CD4-positive, CD25-positive, alpha-beta regulatory T cell (primary cell): ENCODE data around the gene GTF2I. TPM values are rescaled to one million over a fixed set of nuclear protein-coding genes. Genes with fewer than 3 reads are reported as not detected.
"Not testable (repeated sequence)": the region's sequence is repeated elsewhere in the genome, so short reads cannot be mapped to it uniquely, and the experiment has no call there.

Experiments used
- ATAC-seq, 2 donors: fragments of 150-1000 bp; cut with Tn5 transposase; one replicate each; pipeline ENCODE4 v1.10.0; 2021; ENCODE audit warnings: low read depth in 2 of 2, moderate number of reproducible peaks in 2 of 2, moderate library complexity in 1 of 2
- DNase-seq, 3 donors: peaks; one replicate each; pipeline versions ENCODE4 v3.0.0 to v3.0.0-alpha.2; 2012 to 2022; ENCODE audit warnings: mixed read lengths in 1 of 3
- H3K27ac ChIP-seq: one replicate; pipeline ENCODE4 v1.7.0; 2013; ENCODE audit warnings: mild to moderate bottlenecking, low read length; ENCODE audit not compliant: insufficient read depth, poor library complexity, severe bottlenecking
- H3K27me3 ChIP-seq: one replicate; pipeline ENCODE4 v1.7.0; 2013; ENCODE audit warnings: low read length; ENCODE audit not compliant: control insufficient read depth, insufficient read depth
- H3K36me3 ChIP-seq: one replicate; pipeline ENCODE4 v1.7.0; 2013; ENCODE audit warnings: mild to moderate bottlenecking, low read length, moderate library complexity; ENCODE audit not compliant: control insufficient read depth, insufficient read depth
- H3K4me1 ChIP-seq: 2 replicates; pipeline ENCODE4 v1.7.0; 2013; ENCODE audit warnings: mild to moderate bottlenecking, low read length; ENCODE audit not compliant: insufficient read depth, control insufficient read depth, poor library complexity, severe bottlenecking
- H3K4me3 ChIP-seq: one replicate; pipeline ENCODE4 v1.7.0; 2013; ENCODE audit warnings: low read depth, mild to moderate bottlenecking, low read length, moderate library complexity
- H3K9me3 ChIP-seq, 2 experiments: 1 replicate in 1 of 2; 2 replicates in 1 of 2; pipeline ENCODE4 v1.7.0; 2013; ENCODE audit warnings: low read length in 2 of 2, mild to moderate bottlenecking in 1 of 2, moderate library complexity in 1 of 2; ENCODE audit not compliant: control insufficient read depth in 2 of 2
- H3K27ac Mint-ChIP-seq, 3 donors: one replicate each; pipeline ENCODE4 v1.8.0; 2020 to 2022; ENCODE audit warnings: mild to moderate bottlenecking in 3 of 3, mixed read lengths in 3 of 3, moderate library complexity in 2 of 3
- H3K27me3 Mint-ChIP-seq: one replicate; pipeline ENCODE4 v1.8.0; 2022; ENCODE audit warnings: mild to moderate bottlenecking, mixed read lengths
- H3K36me3 Mint-ChIP-seq: one replicate; pipeline ENCODE4 v1.8.0; 2020; ENCODE audit warnings: mixed read lengths
- H3K4me1 Mint-ChIP-seq, 4 donors: one replicate each; pipeline ENCODE4 v1.8.0; 2020 to 2022; ENCODE audit warnings: mixed read lengths in 4 of 4, mild to moderate bottlenecking in 1 of 4
- H3K4me3 Mint-ChIP-seq, 4 donors: one replicate each; pipeline ENCODE4 v1.8.0; 2020 to 2022; ENCODE audit warnings: mild to moderate bottlenecking in 4 of 4, mixed read lengths in 4 of 4, moderate library complexity in 3 of 4
- H3K9me3 Mint-ChIP-seq, 7 donors: one replicate each; pipeline ENCODE4 v1.8.0; 2020 to 2022; ENCODE audit warnings: mixed read lengths in 7 of 7, mild to moderate bottlenecking in 3 of 7, moderate library complexity in 2 of 7
- polyA plus RNA-seq, 4 donors: library from polyadenylated mRNA; unstranded; fragments of 300-500 nt; fragmentation: Illumina TruSeq; gene quantifications; one replicate each; pipeline ENCODE4 v1.2.3, GENCODE V29; 2021
- total RNA-seq: library from RNA; stranded (reverse); gene quantifications from one replicate; pipeline ENCODE4 v1.2.3, GENCODE V29; 2022

The GTF2I gene
- total and polyA plus RNA-seq, 5 donors from 2014 or later: 37.7 to 125 (median 43.1) TPM

DNA sequence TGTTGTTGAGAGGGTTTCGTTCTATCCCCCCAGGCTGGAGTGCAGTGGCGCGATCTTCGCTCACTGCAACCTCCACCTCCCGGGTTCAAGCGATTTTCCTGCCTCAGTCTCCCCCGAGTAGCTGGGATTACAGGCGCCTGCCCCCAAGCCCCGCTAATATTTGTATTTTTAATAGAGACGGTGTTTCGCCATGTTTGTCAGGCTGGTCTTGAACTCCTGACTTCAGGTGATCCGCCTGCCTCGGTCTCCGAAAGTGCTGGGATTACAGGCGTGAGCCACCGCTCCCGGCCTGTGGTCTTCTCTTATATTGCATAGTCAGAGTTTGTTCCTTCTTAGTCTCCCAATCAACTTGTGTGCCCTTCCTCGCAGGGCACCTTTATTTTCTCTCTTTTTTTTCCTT lies 2.7 kb downstream of the GTF2I start:
- H3K9me3 ChIP-seq, H3K27me3 ChIP-seq, ATAC-seq, DNase-seq, H3K27me3 Mint-ChIP-seq, H3K36me3 ChIP-seq, H3K36me3 Mint-ChIP-seq, H3K9me3 Mint-ChIP-seq: not testable (repeated sequence)
- H3K4me3 Mint-ChIP-seq: peak overlapping the region; percentile 77 to 95 (median 87)
- peak overlapping the region; percentile 58 for H3K4me3 ChIP-seq
- peak overlapping the region; percentile 73 to 99 (median 87) for H3K27ac Mint-ChIP-seq
- peak overlapping the region; percentile 83 for H3K27ac ChIP-seq
- H3K4me1 ChIP-seq: peaks cover 53% of the 10 kb centered on the region
- peaks cover 32 to 65% (median 39%) of the 10 kb centered on the region in 4 donors for H3K4me1 Mint-ChIP-seq

GRCh38 chr7:74661836-74662794 lies 4.6 kb downstream of the GTF2I start:
- H3K27ac ChIP-seq, H3K9me3 ChIP-seq, H3K36me3 ChIP-seq, H3K9me3 Mint-ChIP-seq, H3K27me3 Mint-ChIP-seq, DNase-seq, H3K4me3 ChIP-seq, H3K27me3 ChIP-seq, ATAC-seq: not testable (repeated sequence)
- Mint-ChIP-seq H3K4me3 (peak overlapping the region; percentile 23 to 88 (median 60)), H3K4me1 (peaks cover 26 to 70% (median 37%) of the 10 kb centered on the region in 4 donors), H3K36me3 (peaks cover 15% of the 10 kb centered on the region), H3K27ac (peak overlapping the region in 2 of 3 donors; percentile 51 to 73)
- peaks cover 38% of the 10 kb centered on the region for H3K4me1 ChIP-seq

DNA sequence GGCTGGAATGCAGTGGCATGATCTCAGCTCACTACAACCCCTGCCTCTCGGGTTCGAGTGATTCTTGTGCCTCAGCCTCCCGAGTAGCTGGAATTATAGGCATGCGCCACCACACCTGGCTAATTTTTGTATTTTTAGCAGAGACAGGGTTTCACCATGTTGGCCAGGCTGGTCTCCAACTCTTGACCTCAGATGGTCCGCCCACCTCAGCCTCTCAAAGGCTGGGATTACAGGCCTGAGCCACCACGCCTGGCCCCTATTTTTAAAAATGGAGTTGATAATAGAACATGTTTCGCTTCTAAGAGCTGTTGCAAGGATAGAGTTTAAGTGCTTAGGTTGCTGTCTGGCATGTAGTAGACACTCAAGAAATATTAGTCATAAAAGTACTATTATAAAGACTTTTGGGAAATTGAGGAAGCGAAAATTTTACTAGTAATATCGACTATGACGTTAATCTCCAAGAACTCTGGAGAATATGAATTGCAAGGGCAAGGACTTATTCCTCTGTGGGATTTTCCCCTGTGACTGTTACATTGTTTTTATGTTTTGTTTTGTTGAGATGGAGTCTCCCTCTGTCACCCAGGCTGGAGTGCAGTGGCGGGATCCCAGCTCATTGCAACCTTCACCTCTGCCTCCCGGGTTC lies 7.9 kb downstream of the GTF2I start:
- Histone ChIP-seq H3K9me3 (no peaks in the 10 kb centered on the region), H3K27ac (no peak overlapping the region), H3K4me3 (no peak overlapping the region), H3K27me3 (no peaks in the 10 kb centered on the region), H3K4me1 (peaks cover 26% of the 10 kb centered on the region), H3K36me3 (peaks cover 3% of the 10 kb centered on the region)
- Mint-ChIP-seq H3K9me3 (no peaks in the 10 kb centered on the region), H3K4me1 (peaks cover 19 to 79% (median 44%) of the 10 kb centered on the region in 4 donors), H3K27ac (no peak overlapping the region), H3K36me3 (peaks cover 22% of the 10 kb centered on the region), H3K4me3 (no peak overlapping the region), H3K27me3 (no peaks in the 10 kb centered on the region)
- DNase-seq: no peak
- no peak for ATAC-seq

GRCh38 chr7:74667013-74667412 lies 9.5 kb downstream of the GTF2I start:
- not testable (repeated sequence) for ATAC-seq
- H3K4me1 Mint-ChIP-seq: peaks cover 24 to 77% (median 42%) of the 10 kb centered on the region in 4 donors

DNA sequence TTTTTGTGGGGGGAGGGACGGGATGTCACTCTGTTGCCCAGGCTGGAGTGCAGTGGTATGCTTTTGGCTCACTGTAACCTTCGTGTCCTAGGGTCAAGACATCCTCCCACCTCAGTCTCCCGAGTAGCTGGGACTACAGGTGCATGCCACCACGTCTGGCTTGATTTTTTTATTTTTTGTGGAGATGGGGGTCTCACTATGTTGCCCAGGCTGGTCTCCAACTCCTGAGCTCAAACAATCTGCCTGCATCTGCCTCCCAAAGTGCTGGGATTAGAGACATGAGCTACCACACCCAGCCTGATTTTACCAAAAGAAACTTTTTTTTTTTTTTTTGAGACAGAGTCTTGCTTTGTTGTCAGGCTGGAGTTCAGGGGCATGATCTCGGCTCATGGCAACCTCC lies 10.0 kb downstream of the GTF2I start:
- not testable (repeated sequence) for H3K9me3 Mint-ChIP-seq, H3K27me3 Mint-ChIP-seq, H3K9me3 ChIP-seq, ATAC-seq, DNase-seq, H3K27me3 ChIP-seq, H3K27ac ChIP-seq, H3K4me3 ChIP-seq, H3K36me3 ChIP-seq
- Mint-ChIP-seq H3K4me3 (peak overlapping the region in 1 of 4 donors; percentile 33), H3K36me3 (peaks cover 22% of the 10 kb centered on the region), H3K27ac (peak overlapping the region in 1 of 3 donors; percentile 67), H3K4me1 (peaks cover 29 to 76% (median 44%) of the 10 kb centered on the region in 4 donors)
- peaks cover 15% of the 10 kb centered on the region for H3K4me1 ChIP-seq

More at GRCh38 chr7:74667013-74667412, 9.5 kb downstream of the GTF2I start:
- peaks cover 11% of the 10 kb centered on the region for H3K4me1 ChIP-seq
- H3K36me3 ChIP-seq, H3K9me3 ChIP-seq, H3K27me3 ChIP-seq, H3K27me3 Mint-ChIP-seq, H3K9me3 Mint-ChIP-seq, DNase-seq, H3K27ac ChIP-seq, H3K4me3 ChIP-seq: not testable (repeated sequence)
- H3K36me3 Mint-ChIP-seq: peaks cover 22% of the 10 kb centered on the region
- H3K27ac Mint-ChIP-seq: peak overlapping the region in 1 of 3 donors; percentile 67
- H3K4me3 Mint-ChIP-seq: peak overlapping the region in 2 of 4 donors; percentile 13 to 33

- no peaks in the 10 kb centered on the region for H3K9me3 ChIP-seq
- H3K27me3 Mint-ChIP-seq: no peaks in the 10 kb centered on the region
- H3K4me1 ChIP-seq: peaks cover 22% of the 10 kb centered on the region
- peaks cover 25 to 79% (median 50%) of the 10 kb centered on the region in 4 donors for H3K4me1 Mint-ChIP-seq
- H3K27me3 ChIP-seq: no peaks in the 10 kb centered on the region
- H3K4me3 ChIP-seq: no peak overlapping the region
- peaks cover 4% of the 10 kb centered on the region for H3K36me3 ChIP-seq
- DNase-seq: no peak
- ATAC-seq: no peak
- H3K9me3 Mint-ChIP-seq: no peaks in the 10 kb centered on the region
- peaks cover 9% of the 10 kb centered on the region for H3K36me3 Mint-ChIP-seq
- no peak overlapping the region for H3K27ac ChIP-seq
- peak overlapping the region in 1 of 3 donors; percentile 46 for H3K27ac Mint-ChIP-seq
- peak overlapping the region in 1 of 4 donors; percentile 47 for H3K4me3 Mint-ChIP-seq
Observed at GRCh38 chr7:74671602-74672001, 14.1 kb downstream of the GTF2I start.

GRCh38 chr7:74672343-74672915 lies 14.9 kb downstream of the GTF2I start:
- H3K36me3 ChIP-seq: peaks cover 4% of the 10 kb centered on the region
- Mint-ChIP-seq H3K4me3 (no peak overlapping the region), H3K4me1 (peaks cover 26 to 79% (median 53%) of the 10 kb centered on the region in 4 donors), H3K36me3 (peaks cover 4% of the 10 kb centered on the region), H3K9me3 (no peaks in the 10 kb centered on the region), H3K27me3 (no peaks in the 10 kb centered on the region), H3K27ac (peak overlapping the region in 1 of 3 donors; percentile 38)
- no peak for ATAC-seq
- H3K27ac ChIP-seq: no peak overlapping the region
- no peaks in the 10 kb centered on the region for H3K27me3 ChIP-seq
- no peaks in the 10 kb centered on the region for H3K9me3 ChIP-seq
- peaks cover 24% of the 10 kb centered on the region for H3K4me1 ChIP-seq
- DNase-seq: no peak
- H3K4me3 ChIP-seq: no peak overlapping the region
